ENCODE results near the gene NDUFS4.
"Not testable (repeated sequence)": the region's sequence is repeated elsewhere in the genome, so short reads cannot be mapped to it uniquely, and the experiment has no call there.

NDUFS4 gene

GRCh38 chr5:53560506-53561191, at the start of gene NDUFS4:
NDUFS4 (plus strand) TSS chr5:53560639; CDS start chr5:53560663, 24 bp downstream.
- peak; percentile 89 for DNase-seq (ENCODE audit: low read depth, low spot score)

- no peak for DNase-seq (ENCODE audit: low read depth, low spot score)
Observed at GRCh38 chr5:53512539-53512938, 47.9 kb upstream of the NDUFS4 start.

- DNase-seq (ENCODE audit: low read depth, low spot score): no peak
Observed at GRCh38 chr5:53515988-53516387, 44.5 kb upstream of the NDUFS4 start.

GRCh38 chr5:53520813-53521212, 39.6 kb upstream of the NDUFS4 start:
- DNase-seq (ENCODE audit: low read depth, low spot score): no peak

GRCh38 chr5:53537711-53538110, 22.7 kb upstream of the NDUFS4 start:
- no peak for DNase-seq (ENCODE audit: low read depth, low spot score)

- not testable (repeated sequence) for DNase-seq (ENCODE audit: low read depth, low spot score)
Observed at GRCh38 chr5:53540739-53541138, 19.7 kb upstream of the NDUFS4 start.

- DNase-seq (ENCODE audit: low read depth, low spot score): no peak
Observed at GRCh38 chr5:53541859-53542258, 18.6 kb upstream of the NDUFS4 start.

- DNase-seq (ENCODE audit: low read depth, low spot score): no peak
Observed at GRCh38 chr5:53542926-53543325, 17.5 kb upstream of the NDUFS4 start.

GRCh38 chr5:53543401-53543800, 17.0 kb upstream of the NDUFS4 start:
- peak; percentile 50 for DNase-seq (ENCODE audit: low read depth, low spot score)

- DNase-seq (ENCODE audit: low read depth, low spot score): peak; percentile 33
Observed at GRCh38 chr5:53545744-53546143, 14.7 kb upstream of the NDUFS4 start.

GRCh38 chr5:53547226-53547625, 13.2 kb upstream of the NDUFS4 start:
- no peak for DNase-seq (ENCODE audit: low read depth, low spot score)

GRCh38 chr5:53548501-53548900, 11.9 kb upstream of the NDUFS4 start:
- not testable (repeated sequence) for DNase-seq (ENCODE audit: low read depth, low spot score)

- no peak for DNase-seq (ENCODE audit: low read depth, low spot score)
Observed at GRCh38 chr5:53549792-53550191, 10.6 kb upstream of the NDUFS4 start.

GRCh38 chr5:53552561-53552960, 7.9 kb upstream of the NDUFS4 start:
- no peak for DNase-seq (ENCODE audit: low read depth, low spot score)

- DNase-seq (ENCODE audit: low read depth, low spot score): no peak
Observed at GRCh38 chr5:53554444-53554843, 6.0 kb upstream of the NDUFS4 start.

- DNase-seq (ENCODE audit: low read depth, low spot score): no peak
Observed at GRCh38 chr5:53555160-53555559, 5.3 kb upstream of the NDUFS4 start.

GRCh38 chr5:53556001-53556400, 4.4 kb upstream of the NDUFS4 start:
- DNase-seq (ENCODE audit: low read depth, low spot score): no peak

- no peak for DNase-seq (ENCODE audit: low read depth, low spot score)
Observed at GRCh38 chr5:53557386-53557785, 3.1 kb upstream of the NDUFS4 start.

GRCh38 chr5:53558966-53559365, 1.5 kb upstream of the NDUFS4 start:
- DNase-seq (ENCODE audit: low read depth, low spot score): no peak

- no peak for DNase-seq (ENCODE audit: low read depth, low spot score)
Observed at GRCh38 chr5:53560028-53560427, 411 bp upstream of the NDUFS4 start.

- DNase-seq (ENCODE audit: low read depth, low spot score): no peak
Observed at GRCh38 chr5:53568401-53568800, 8.0 kb downstream of the NDUFS4 start.

- no peak for DNase-seq (ENCODE audit: low read depth, low spot score)
Observed at GRCh38 chr5:53568871-53569270, 8.4 kb downstream of the NDUFS4 start.

GRCh38 chr5:53569453-53569852, 9.0 kb downstream of the NDUFS4 start:
- DNase-seq (ENCODE audit: low read depth, low spot score): no peak

GRCh38 chr5:53571403-53571802, 11.0 kb downstream of the NDUFS4 start:
- no peak for DNase-seq (ENCODE audit: low read depth, low spot score)
